SU-DHL-6 (cell line): ENCODE measurements around the gene NCLN.

Experiments
- EZH2phosphoT487 ChIP-seq: fragments of 200-600 bp; sonication (generic), shearing (Covaris generic); conservative IDR thresholded peaks from 2 replicates; pipeline ENCODE4 v1.6.1; 2018; ENCODE audit warnings: mild to moderate bottlenecking, antibody characterized with exemption, low read length, moderate library complexity, mixed read lengths
- TF ChIP-seq, protein P1 (sequence below): fragments of 200-600 bp; sonication (generic); IDR thresholded peaks from one replicate; pipeline ENCODE4 v1.5.1; 2017; ENCODE audit warnings: antibody characterized with exemption, mild to moderate bottlenecking, low read length, moderate library complexity; ENCODE audit not compliant: insufficient read depth, poor library complexity, severe bottlenecking

DNA sequence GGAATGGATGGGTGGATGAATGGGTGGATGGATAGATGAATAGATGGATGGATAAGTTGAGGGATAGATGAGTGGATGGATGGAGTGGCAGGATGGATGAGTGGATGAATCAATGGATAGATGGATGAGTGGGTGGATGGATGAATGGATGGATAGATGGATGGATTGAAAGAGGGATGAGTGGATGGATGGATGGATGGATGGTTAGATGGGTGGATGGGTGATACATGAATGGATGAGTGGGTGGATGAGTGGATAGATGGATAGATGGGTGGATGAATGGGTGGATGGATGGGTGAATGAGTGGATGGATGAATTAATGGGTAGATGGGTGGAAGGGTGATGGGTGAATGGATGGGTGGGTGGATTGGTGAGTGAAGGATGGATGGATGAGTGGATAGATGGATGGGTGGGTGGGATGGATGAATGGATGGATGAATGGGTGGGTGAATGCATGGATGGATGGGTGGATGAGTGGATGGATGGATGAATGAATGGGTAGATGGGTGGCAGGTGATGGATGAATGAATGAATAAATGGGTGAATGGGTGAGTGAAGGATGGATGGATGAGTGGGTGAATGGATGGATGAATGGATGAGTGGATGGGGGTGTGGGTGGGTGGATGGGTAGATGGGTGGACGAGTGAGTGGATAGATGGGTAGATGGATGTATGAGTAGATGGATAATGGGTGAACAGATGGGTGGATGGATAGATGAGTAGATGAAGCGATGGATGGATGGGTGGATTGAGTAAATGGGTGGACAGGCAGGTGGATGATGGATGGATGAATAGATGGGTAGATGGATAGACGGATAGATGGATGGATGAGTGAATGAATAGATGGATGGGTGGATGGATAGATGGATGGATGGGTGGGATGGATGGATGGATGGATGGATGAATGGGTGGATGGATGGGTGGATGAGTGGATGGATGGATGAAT, 32.2 kb upstream of the NCLN start:
- TF ChIP-seq EZH2phosphoT487 = no peak
- TF ChIP-seq, protein P1, sequence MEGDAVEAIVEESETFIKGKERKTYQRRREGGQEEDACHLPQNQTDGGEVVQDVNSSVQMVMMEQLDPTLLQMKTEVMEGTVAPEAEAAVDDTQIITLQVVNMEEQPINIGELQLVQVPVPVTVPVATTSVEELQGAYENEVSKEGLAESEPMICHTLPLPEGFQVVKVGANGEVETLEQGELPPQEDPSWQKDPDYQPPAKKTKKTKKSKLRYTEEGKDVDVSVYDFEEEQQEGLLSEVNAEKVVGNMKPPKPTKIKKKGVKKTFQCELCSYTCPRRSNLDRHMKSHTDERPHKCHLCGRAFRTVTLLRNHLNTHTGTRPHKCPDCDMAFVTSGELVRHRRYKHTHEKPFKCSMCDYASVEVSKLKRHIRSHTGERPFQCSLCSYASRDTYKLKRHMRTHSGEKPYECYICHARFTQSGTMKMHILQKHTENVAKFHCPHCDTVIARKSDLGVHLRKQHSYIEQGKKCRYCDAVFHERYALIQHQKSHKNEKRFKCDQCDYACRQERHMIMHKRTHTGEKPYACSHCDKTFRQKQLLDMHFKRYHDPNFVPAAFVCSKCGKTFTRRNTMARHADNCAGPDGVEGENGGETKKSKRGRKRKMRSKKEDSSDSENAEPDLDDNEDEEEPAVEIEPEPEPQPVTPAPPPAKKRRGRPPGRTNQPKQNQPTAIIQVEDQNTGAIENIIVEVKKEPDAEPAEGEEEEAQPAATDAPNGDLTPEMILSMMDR = no peak
